K562 (cell line): Measurements from ENCODE around the gene GNAS-AS1. TPM values are rescaled to one million over a fixed set of nuclear protein-coding genes. Genes with fewer than 3 reads are reported as not detected.

Experiments
- ATAC-seq: fragments of 200-7000 bp; cut with Tn5 transposase; 3 replicates; pipeline ENCODE4 v1.9.1; 2020; ENCODE audit warnings: moderate library complexity
- BruUV-seq: library from RNA; stranded (reverse); fragments of 400-500 nt; replicated peaks from 2 replicates; lab custom pipeline; 2021; lab: Mats Ljungman, UMichigan
- CTCF ChIA-PET: fragments of 300-600 bp; formaldehyde crosslinking; extraction: SDS; loops from one replicate; lab custom pipeline; 2021; ENCODE audit warnings: low intra/inter-chr PET ratio; lab: Yijun Ruan, JAX
- POLR2A ChIA-PET: fragments of 300-600, 350-650 bp; sonication (Branson Sonifier 250); formaldehyde crosslinking; extraction: SDS; loops from one replicate; lab custom pipeline; 2021; ENCODE audit warnings: antibody characterized with exemption, inconsistent platforms; lab: Yijun Ruan, JAX
- DNase-seq, 4 experiments: peaks; one replicate each; pipeline versions ENCODE4 v3.0.0 to v3.0.0-alpha.2; 2011 to 2018; ENCODE audit warnings: low spot score in 3 of 4, mixed read lengths in 3 of 4; ENCODE audit errors: extremely low read depth in 1 of 4
- FAIRE-seq: peaks from 2 replicates; lab custom pipeline; 2011; peaks lifted over from hg19 to GRCh38; lab: Jason Lieb, UNC
- H2AFZ ChIP-seq: 2 replicates; pipeline ENCODE4 v1.6.0; 2011; ENCODE audit warnings: low read depth, low read length, control low read depth, inconsistent platforms
- H3K27ac ChIP-seq: fragments of 200-600 bp; 3 replicates; pipeline ENCODE4 v1.8.0; 2011; ENCODE audit warnings: low read depth, mild to moderate bottlenecking, control low read depth, inconsistent platforms, low read length, moderate library complexity, mixed read lengths; ENCODE audit errors: extremely low read depth
- H3K27me3 ChIP-seq, 2 experiments: fragments of 300-600 bp in 1 of 2; 2 replicates in 1 of 2; 3 replicates in 1 of 2; pipeline versions ENCODE4 v1.6.0 to v1.8.0; 2011; ENCODE audit warnings: inconsistent platforms in 2 of 2, low read length in 2 of 2, mild to moderate bottlenecking in 1 of 2, mixed read lengths in 1 of 2, moderate library complexity in 1 of 2; ENCODE audit not compliant: control insufficient read depth in 2 of 2, insufficient read depth in 2 of 2
- H3K36me3 ChIP-seq: fragments of 300-600 bp; 3 replicates; pipeline ENCODE4 v1.8.0; 2011; ENCODE audit warnings: mild to moderate bottlenecking, low read length, inconsistent platforms; ENCODE audit not compliant: control insufficient read depth, insufficient read depth
- H3K4me1 ChIP-seq, 2 experiments: fragments of 200-600 bp in 1 of 2; replicated peaks in 1 of 2; 2 replicates in 1 of 2; 3 replicates in 1 of 2; pipeline versions ENCODE4 v1.5.1 to v1.8.0; 2011; ENCODE audit warnings: inconsistent platforms in 2 of 2, low read length in 2 of 2, mild to moderate bottlenecking in 1 of 2, mixed read lengths in 1 of 2, moderate library complexity in 1 of 2; ENCODE audit not compliant: control insufficient read depth in 2 of 2, insufficient read depth in 2 of 2
- H3K4me2 ChIP-seq: 2 replicates; pipeline ENCODE4 v1.6.1; 2011; ENCODE audit warnings: low read length, control low read depth, inconsistent platforms, mixed read lengths; ENCODE audit not compliant: insufficient read depth
- H3K4me3 ChIP-seq: fragments of 200-600 bp; sonication (generic), shearing (Covaris generic); 2 replicates; pipeline ENCODE4 v1.5.1; 2016; ENCODE audit warnings: control low read depth, inconsistent platforms
- H3K79me2 ChIP-seq: fragments of 200-600 bp; 3 replicates; pipeline ENCODE4 v1.8.0; 2011; ENCODE audit warnings: low read length, inconsistent platforms; ENCODE audit not compliant: control insufficient read depth, insufficient read depth
- H3K9ac ChIP-seq, 2 experiments: 2 replicates each; pipeline versions ENCODE4 v1.6.0 to v1.6.1; 2011; ENCODE audit warnings: low read depth in 2 of 2, low read length in 2 of 2, control low read depth in 1 of 2, inconsistent platforms in 1 of 2, mild to moderate bottlenecking in 1 of 2, mixed read lengths in 1 of 2; ENCODE audit not compliant: insufficient read depth in 1 of 2
- H3K9me1 ChIP-seq: one replicate; pipeline ENCODE4 v1.6.0; 2011; ENCODE audit warnings: inconsistent platforms, mild to moderate bottlenecking, low read length, moderate library complexity; ENCODE audit not compliant: control insufficient read depth, insufficient read depth
- H3K9me3 ChIP-seq: replicated peaks from 2 replicates; pipeline ENCODE4 v1.5.1; 2011; ENCODE audit warnings: low read depth, low read length, inconsistent platforms; ENCODE audit not compliant: control insufficient read depth, insufficient read depth
- H4K20me1 ChIP-seq: replicated peaks from 2 replicates; pipeline ENCODE4 v1.6.1; 2011; ENCODE audit warnings: low read length, inconsistent platforms, mixed read lengths; ENCODE audit not compliant: control insufficient read depth, insufficient read depth
- ARID1B ChIP-seq: fragments of 450-650 bp; IDR thresholded peaks from 2 replicates; pipeline ENCODE4 v1.6.1; 2016; ENCODE audit warnings: antibody characterized with exemption, mild to moderate bottlenecking, inconsistent platforms
- ARID2 ChIP-seq: fragments of 450-650 bp; IDR thresholded peaks from 2 replicates; pipeline ENCODE4 v1.6.1; 2017; ENCODE audit warnings: antibody characterized with exemption, mild to moderate bottlenecking
- E2F5 ChIP-seq: sonication (generic); formaldehyde crosslinking; IDR thresholded peaks from 2 replicates; pipeline ENCODE4 v1.8.0; 2022; ENCODE audit warnings: mild to moderate bottlenecking, missing genetic modification reagents
- ELF2 ChIP-seq: fragments of 250-450 bp; sonication (Bioruptor Pico); IDR thresholded peaks from 2 replicates; pipeline ENCODE4 v1.5.0; 2021; ENCODE audit warnings: mild to moderate bottlenecking
- EZH2 ChIP-seq: IDR thresholded peaks from 2 replicates; pipeline ENCODE4 v1.6.1; 2012; ENCODE audit warnings: low read depth, mild to moderate bottlenecking, inconsistent platforms, low read length, borderline replicate concordance
- FOXO4 ChIP-seq: fragments of 450-650 bp; formaldehyde crosslinking; IDR thresholded peaks from 2 replicates; pipeline ENCODE4 v1.4.0; 2020; ENCODE audit warnings: mild to moderate bottlenecking, moderate library complexity
- HSF4 ChIP-seq: fragments of 250-450 bp; sonication (Bioruptor Pico); IDR thresholded peaks from 2 replicates; pipeline ENCODE4 v2.1.2; 2022; ENCODE audit warnings: mild to moderate bottlenecking, moderate library complexity, borderline replicate concordance
- IRF2 ChIP-seq: sonication (generic); formaldehyde crosslinking; IDR thresholded peaks from 2 replicates; pipeline ENCODE4 v1.8.1; 2022; ENCODE audit warnings: mild to moderate bottlenecking, missing genetic modification reagents
- KDM4B ChIP-seq, 2 experiments: fragments of 450-650 bp in 1 of 2; sonication (generic) in 1 of 2; IDR thresholded peaks; 2 replicates each; pipeline ENCODE4 v1.6.1; 2016 to 2017; ENCODE audit warnings: borderline replicate concordance in 2 of 2, antibody characterized with exemption in 1 of 2, low read depth in 1 of 2, mild to moderate bottlenecking in 1 of 2
- NCOA2 ChIP-seq, 2 experiments: fragments of 450-650 bp; IDR thresholded peaks; 2 replicates each; pipeline ENCODE4 v1.6.1; 2018; ENCODE audit warnings: mild to moderate bottlenecking in 2 of 2, moderate library complexity in 1 of 2; ENCODE audit not compliant: partially characterized antibody in 2 of 2
- NFE2 ChIP-seq: IDR thresholded peaks from 2 replicates; pipeline ENCODE4 v1.6.1; 2014; ENCODE audit warnings: antibody characterized with exemption, low read depth
- NR2C2 ChIP-seq, 2 experiments: fragments of 200-800 bp in 1 of 2; sonication (Bioruptor generic) in 1 of 2; sonication (generic) in 1 of 2; formaldehyde crosslinking in 1 of 2; IDR thresholded peaks; 2 replicates each; pipeline versions ENCODE4 v1.6.1 to v1.8.0; 2016 to 2022; ENCODE audit warnings: mild to moderate bottlenecking in 1 of 2, missing compliant biosample characterization in 1 of 2, missing genetic modification characterization in 1 of 2, missing genetic modification reagents in 1 of 2
- NR2F6 ChIP-seq: fragments of 450-650 bp; formaldehyde crosslinking; IDR thresholded peaks from 2 replicates; pipeline ENCODE4 v1.4.0; 2020; ENCODE audit warnings: mild to moderate bottlenecking
- PHF20 ChIP-seq: fragments of 450-650 bp; IDR thresholded peaks from 2 replicates; pipeline ENCODE4 v1.6.1; 2018; ENCODE audit not compliant: partially characterized antibody
- STAG1 ChIP-seq: sonication (generic); formaldehyde crosslinking; IDR thresholded peaks from 2 replicates; pipeline ENCODE4 v1.5.0; 2020; ENCODE audit warnings: missing genetic modification reagents, borderline replicate concordance
- SUPT5H ChIP-seq: fragments of 450-650 bp; IDR thresholded peaks from 2 replicates; pipeline ENCODE4 v1.6.1; 2016
- ZC3H11A ChIP-seq: IDR thresholded peaks from 2 replicates; pipeline ENCODE4 v1.6.1; 2012; ENCODE audit warnings: low read depth, low read length, improper control_type of control experiment
- WGBS: fragments of 100-300 bp; shearing (Covaris generic); methylation state at CpG from one replicate; pipeline ENCODE4 v1.1.6; 2016; ENCODE audit warnings: low coverage, mixed read lengths; ENCODE audit not compliant: insufficient coverage; ENCODE audit errors: missing lambda C conversion rate; 5-methylcytosine and 5-hydroxymethylcytosine counted together
- in situ Hi-C: fragments of 300-500 bp; cut with MboI; formaldehyde crosslinking; loops from 4 replicates; pipeline ENCODE4 v1.15.0; 2018; ENCODE audit warnings: inconsistent platforms, mixed read lengths
- intact Hi-C: fragments of 100-400 bp; cut with micrococcal nuclease; formaldehyde crosslinking; loops from 2 replicates; pipeline ENCODE4 v1.14.2; 2022
- polyA plus RNA-seq, 8 experiments: library from polyadenylated mRNA; depleted of rRNA in 4 of 8; stranded (reverse) in 5 of 8; unstranded in 3 of 8; fragments of >200 nt; fragmentation: Nextera tagmentation in 2 of 8; fragmentation: Illumina TruSeq in 1 of 8; extraction: Ambion mirVana in 2 of 8; extraction: Trizol in 1 of 8; gene quantifications; 2 replicates each; pipeline versions ENCODE4 v1.2.1 to v1.2.3, GENCODE V29; 2011 to 2014; ENCODE audit warnings: inconsistent platforms in 1 of 8, missing spikeins in 1 of 8
- total RNA-seq, 7 experiments: library from RNA; depleted of rRNA in 6 of 7; stranded (reverse); fragments of >200 nt in 6 of 7; fragmentation: Illumina TruSeq in 2 of 7; extraction: Trizol in 2 of 7; gene quantifications; 2 replicates each; pipeline versions ENCODE4 v1.2.1 to v1.2.3, GENCODE V29; 2011 to 2021; ENCODE audit warnings: low replicate concordance in 1 of 7
- TF ChIP-seq, protein P1 (sequence below): sonication (generic); formaldehyde crosslinking; IDR thresholded peaks from 2 replicates; pipeline ENCODE4 v1.8.1; 2022; ENCODE audit warnings: missing genetic modification reagents

The GNAS-AS1 gene
- total and polyA plus RNA-seq, 9 of the 15 experiments (the other 6 are each of a cell fraction or from before 2014, with no cell fraction given): 0.04 to 2.5 (median 0.25) TPM

- peak; percentile 69; the same call in 1 of the 2 replicates for TF ChIP-seq STAG1 (CRISPR knock-in tag)
- 0 out of 2 replicates have a peak, but pooled peaks have one; percentile 23 for TF ChIP-seq ARID2
These were observed 18.1 kb upstream of the GNAS-AS1 start (continued) for GRCh38 chr20:58868795-58869194.

DNA sequence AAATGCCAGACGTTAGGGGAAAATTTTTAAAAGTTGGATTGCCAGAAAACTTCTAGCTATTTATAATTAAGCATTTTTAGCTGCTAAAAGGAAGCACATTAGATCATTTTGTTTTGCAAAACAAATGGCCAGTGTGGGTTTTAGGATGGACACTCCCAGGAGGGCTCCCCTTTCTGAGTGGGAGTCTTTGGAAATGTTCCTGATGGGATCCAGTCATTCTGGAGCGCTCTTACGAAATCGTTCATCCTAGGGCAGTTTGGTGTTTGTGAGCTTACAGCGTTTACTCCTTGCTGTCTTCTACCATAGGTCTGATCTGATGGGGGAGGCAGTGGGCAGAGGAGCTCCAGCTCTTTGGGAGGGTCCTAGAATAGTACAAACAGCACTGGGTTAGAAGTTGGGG, 16.5 kb upstream of the GNAS-AS1 start:
- no TSS peak for BruUV-seq
- Histone ChIP-seq H2AFZ (no peak overlapping the region), H3K4me2 (no peak overlapping the region), H3K79me2 (no peaks in the 10 kb centered on the region), H3K9me1 (no peaks in the 10 kb centered on the region), H3K4me1 (no peaks in the 10 kb centered on the region), H3K9ac (no peak overlapping the region), H3K36me3 (no peaks in the 10 kb centered on the region), H3K9me3 (no peaks in the 10 kb centered on the region), H3K4me3 (no peak overlapping the region), H4K20me1 (no peaks in the 10 kb centered on the region), H3K27me3 (peaks cover 0 to 6% of the 10 kb centered on the region in 2 experiments; a peak in 2 of 5 replicates), H3K27ac (no peak overlapping the region)
- in situ Hi-C loops: loop anchor here (5.0 kb wide), 2 partner anchors 350 to 545 kb away; no protein-coding TSS in a partner anchor
- ATAC-seq: no peak
- no peak for FAIRE-seq
- CTCF ChIA-PET: interaction anchor here (4.4 kb wide), 1 partner anchor 355 kb away, joined by 59 read pairs; no protein-coding TSS in a partner anchor
- POLR2A ChIA-PET: interaction anchor here (0.6 to 1.2 kb wide), 2 partner anchors 141 to 646 kb away, joined by 3 read pairs; no protein-coding TSS in a partner anchor
- DNase-seq: no peak
- WGBS: 0% methylated on average over 5 of the region's 5 CpGs
- intact Hi-C loops: loop anchor here (5.0 kb wide), 1 partner anchor 535 kb away; no protein-coding TSS in a partner anchor
- TF ChIP-seq HSF4 (CRISPR knock-in tag) (no peak), NR2F6 (CRISPR knock-in tag) (no peak), NR2C2 (CRISPR knock-in tag; IDR thresholded peaks at IDR 0.05) (no peak), NR2C2 (tag; IDR thresholded peaks at IDR 0.05) (no peak), FOXO4 (no peak), ARID1B (no peak), EZH2 (no peak), SUPT5H (no peak), IRF2 (CRISPR knock-in tag) (no peak), STAG1 (CRISPR knock-in tag) (no peak), ELF2 (no peak), PHF20 (no peak), NCOA2 (IDR thresholded peaks at IDR 0.05; ENCODE audit: partially characterized antibody in 2 of 2) (no peak), E2F5 (CRISPR knock-in tag) (no peak), NFE2 (no peak), KDM4B (IDR thresholded peaks at IDR 0.05; ENCODE audit: borderline replicate concordance in 2 of 2, low read depth in 1 of 2) (no peak), ZC3H11A (no peak)
- TF ChIP-seq, protein P1, sequence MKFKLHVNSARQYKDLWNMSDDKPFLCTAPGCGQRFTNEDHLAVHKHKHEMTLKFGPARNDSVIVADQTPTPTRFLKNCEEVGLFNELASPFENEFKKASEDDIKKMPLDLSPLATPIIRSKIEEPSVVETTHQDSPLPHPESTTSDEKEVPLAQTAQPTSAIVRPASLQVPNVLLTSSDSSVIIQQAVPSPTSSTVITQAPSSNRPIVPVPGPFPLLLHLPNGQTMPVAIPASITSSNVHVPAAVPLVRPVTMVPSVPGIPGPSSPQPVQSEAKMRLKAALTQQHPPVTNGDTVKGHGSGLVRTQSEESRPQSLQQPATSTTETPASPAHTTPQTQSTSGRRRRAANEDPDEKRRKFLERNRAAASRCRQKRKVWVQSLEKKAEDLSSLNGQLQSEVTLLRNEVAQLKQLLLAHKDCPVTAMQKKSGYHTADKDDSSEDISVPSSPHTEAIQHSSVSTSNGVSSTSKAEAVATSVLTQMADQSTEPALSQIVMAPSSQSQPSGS (CRISPR knock-in tag): no peak
